AG04449 (cell line): ENCODE data around the gene GEMIN4.

Source experiments
- CTCF ChIA-PET: fragments of 350-600 bp; formaldehyde crosslinking; extraction: SDS; loops from one replicate; lab custom pipeline; 2021; ENCODE audit warnings: antibody characterized with exemption; lab: Yijun Ruan, JAX
- POLR2A ChIA-PET: fragments of 400-600, 350-600 bp; formaldehyde crosslinking; extraction: SDS; loops from one replicate; lab custom pipeline; 2020; ENCODE audit warnings: antibody characterized with exemption, inconsistent platforms; lab: Yijun Ruan, JAX
- DNase-seq: peaks from one replicate; pipeline ENCODE4 v3.0.0-alpha.2; 2010; ENCODE audit warnings: low read depth, low spot score
- H3K4me3 ChIP-seq: 2 replicates; pipeline ENCODE4 v1.5.1; 2011; ENCODE audit warnings: low read depth, mild to moderate bottlenecking, control low read depth, low read length
- TF ChIP-seq, protein P1 (sequence below): IDR thresholded peaks from one replicate; pipeline ENCODE4 v1.5.1; 2011; ENCODE audit warnings: mild to moderate bottlenecking, moderate library complexity, low read length, control low read depth, inconsistent platforms; ENCODE audit not compliant: insufficient read depth; ENCODE audit errors: missing control alignments

Gene GEMIN4

DNA sequence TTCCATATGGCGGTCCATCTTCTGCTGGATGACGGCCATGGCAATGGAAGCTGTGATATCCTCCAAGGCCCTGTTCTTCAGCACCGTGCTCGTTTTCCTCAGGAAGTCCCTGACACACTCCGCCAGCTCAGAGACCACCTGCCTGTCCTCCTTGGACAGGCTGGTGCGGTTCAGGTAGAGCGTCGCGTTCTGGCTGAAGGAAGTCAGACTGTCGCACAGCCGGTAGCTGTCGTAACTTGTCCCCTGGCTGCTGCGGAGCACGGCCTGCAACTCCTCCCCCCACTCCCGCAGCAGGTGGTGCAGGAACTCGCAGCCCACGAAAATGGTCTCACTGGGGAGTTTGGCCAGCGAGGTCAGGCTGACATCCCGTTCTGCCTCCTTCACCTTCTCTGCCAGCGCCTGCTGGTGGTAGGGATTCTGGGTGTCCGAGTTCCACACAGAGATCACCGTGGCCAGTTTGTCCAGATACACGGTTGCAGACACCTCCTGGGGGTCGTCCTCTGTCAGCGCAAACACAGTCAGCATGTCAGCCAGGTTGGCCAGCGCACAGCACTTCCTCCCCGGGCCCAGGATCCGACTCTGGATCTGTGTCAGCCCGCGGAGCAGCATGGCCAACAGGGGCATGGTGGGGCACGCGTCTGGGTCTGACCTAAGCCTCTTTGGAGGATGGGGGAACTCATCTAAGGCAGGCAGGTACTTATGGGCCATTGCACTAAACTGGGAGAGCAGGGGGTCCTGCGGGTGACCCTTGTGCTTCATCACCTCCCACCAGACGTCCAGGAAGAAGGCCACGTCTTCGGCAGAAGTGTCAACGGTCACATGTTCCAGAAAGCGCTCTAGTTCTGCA is 5.1 kb downstream of the GEMIN4 start:
- ChIA-PET POLR2A (no interaction called here), CTCF (no interaction called here)
- H3K4me3 ChIP-seq: no peak overlapping the region
- DNase-seq: no peak
- TF ChIP-seq, protein P1, sequence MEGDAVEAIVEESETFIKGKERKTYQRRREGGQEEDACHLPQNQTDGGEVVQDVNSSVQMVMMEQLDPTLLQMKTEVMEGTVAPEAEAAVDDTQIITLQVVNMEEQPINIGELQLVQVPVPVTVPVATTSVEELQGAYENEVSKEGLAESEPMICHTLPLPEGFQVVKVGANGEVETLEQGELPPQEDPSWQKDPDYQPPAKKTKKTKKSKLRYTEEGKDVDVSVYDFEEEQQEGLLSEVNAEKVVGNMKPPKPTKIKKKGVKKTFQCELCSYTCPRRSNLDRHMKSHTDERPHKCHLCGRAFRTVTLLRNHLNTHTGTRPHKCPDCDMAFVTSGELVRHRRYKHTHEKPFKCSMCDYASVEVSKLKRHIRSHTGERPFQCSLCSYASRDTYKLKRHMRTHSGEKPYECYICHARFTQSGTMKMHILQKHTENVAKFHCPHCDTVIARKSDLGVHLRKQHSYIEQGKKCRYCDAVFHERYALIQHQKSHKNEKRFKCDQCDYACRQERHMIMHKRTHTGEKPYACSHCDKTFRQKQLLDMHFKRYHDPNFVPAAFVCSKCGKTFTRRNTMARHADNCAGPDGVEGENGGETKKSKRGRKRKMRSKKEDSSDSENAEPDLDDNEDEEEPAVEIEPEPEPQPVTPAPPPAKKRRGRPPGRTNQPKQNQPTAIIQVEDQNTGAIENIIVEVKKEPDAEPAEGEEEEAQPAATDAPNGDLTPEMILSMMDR: no peak

DNA sequence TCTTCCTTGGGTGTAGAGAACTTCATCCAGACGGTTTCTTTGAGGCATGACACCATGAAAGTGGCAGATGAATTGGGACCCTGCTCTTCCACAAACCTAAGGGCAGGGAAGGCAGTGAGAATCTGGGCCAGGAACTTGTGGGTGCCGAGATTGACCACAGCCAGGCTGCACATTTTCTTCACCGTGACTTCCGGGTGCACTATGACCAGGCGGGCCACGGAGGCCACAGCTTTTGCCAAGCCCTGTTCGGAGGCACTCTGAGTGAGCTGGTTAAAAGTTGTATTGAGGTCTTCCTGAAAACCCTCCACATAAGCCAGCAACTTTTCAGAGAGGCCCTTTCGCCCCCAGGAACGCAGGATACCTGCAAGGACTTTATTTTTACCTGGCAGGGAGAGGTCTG is 5.9 kb downstream of the GEMIN4 start:
- TF ChIP-seq, protein P1: no peak
- no peak for DNase-seq
- H3K4me3 ChIP-seq: no peak overlapping the region
- CTCF ChIA-PET: interaction anchor here (0.8 to 2.8 kb wide), 5 partner anchors 10 to 582 kb away, joined by 3 to 15 read pairs (median 3); partner anchors contain the start of genes GLOD4, MRM3 and TIMM22
- POLR2A ChIA-PET: no interaction called here

DNA sequence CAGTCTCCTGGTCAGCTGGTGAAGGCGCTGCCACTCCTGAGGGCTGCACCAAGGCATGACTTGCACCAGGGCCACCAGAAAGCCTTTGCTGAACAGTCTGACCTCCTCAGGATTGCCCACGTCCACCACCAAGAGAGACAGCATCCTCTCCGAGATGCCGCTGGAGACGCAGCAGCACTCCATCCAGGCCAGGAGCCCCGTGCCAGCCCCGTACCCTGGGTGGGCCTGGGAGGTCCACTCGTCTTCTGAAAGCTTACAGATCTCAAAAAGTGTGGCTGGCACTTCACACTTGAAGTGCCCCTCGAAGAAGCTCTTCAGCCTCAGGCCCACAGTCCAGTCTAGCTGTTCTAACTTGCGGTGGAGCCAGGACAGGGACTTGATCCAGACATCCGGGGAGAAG is 6.7 kb downstream of the GEMIN4 start:
- DNase-seq: no peak
- ChIA-PET CTCF (interaction anchor here (0.8 to 2.8 kb wide), 6 partner anchors 11 to 582 kb away, joined by 3 to 15 read pairs (median 4); partner anchors contain the start of genes GLOD4, MRM3 and TIMM22), POLR2A (no interaction called here)
- no peak overlapping the region for H3K4me3 ChIP-seq
- TF ChIP-seq, protein P1: no peak

DNA sequence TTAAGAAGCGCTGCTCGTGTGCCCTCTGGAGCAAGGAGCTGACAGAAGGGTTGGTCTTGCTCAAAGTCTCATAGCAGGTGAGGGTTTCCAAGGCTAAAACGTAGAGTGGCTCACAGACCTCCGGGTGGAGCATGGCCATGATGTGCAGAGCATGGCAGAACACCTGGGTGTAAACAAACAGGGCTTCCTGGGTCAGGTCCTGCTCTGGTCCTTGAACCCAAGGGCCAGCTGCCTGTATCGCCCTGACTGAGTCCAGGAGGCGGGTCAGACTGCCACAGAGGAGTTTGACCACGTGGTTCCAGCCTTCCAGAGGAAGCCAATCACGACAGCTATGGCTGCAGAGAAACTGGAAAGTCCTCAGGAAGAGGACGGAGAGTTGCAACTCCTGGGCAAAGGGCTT is 7.1 kb downstream of the GEMIN4 start:
- no peak for DNase-seq
- ChIA-PET POLR2A (no interaction called here), CTCF (interaction anchor here (1.1 to 2.8 kb wide), 5 partner anchors 11 to 581 kb away, joined by 3 to 15 read pairs (median 4); partner anchors contain the start of gene TIMM22)
- TF ChIP-seq, protein P1: no peak
- H3K4me3 ChIP-seq: no peak overlapping the region

DNA sequence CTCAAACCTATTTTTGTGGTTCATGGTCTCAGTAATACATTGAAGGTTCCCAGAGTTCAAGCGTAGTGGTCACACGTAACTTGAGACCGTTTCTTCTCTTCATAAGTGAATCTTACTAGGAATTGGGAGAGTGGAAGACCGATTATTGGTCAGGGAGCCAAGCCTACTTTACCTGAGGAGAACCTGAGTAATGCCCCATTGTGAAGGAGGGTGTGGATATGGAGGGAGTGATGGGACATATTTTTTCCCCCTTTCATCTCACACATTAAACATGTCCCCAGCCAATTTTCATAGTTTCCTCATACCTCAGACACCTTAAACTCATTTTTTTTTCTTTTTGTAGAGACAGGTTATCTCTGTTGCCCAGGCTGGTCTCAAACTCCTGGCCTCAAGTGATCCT is 8.9 kb downstream of the GEMIN4 start:
- CTCF ChIA-PET: interaction anchor here (0.9 to 1.4 kb wide), 4 partner anchors 9 to 238 kb away, joined by 3 to 5 read pairs (median 4); no protein-coding TSS in a partner anchor
- DNase-seq: no peak
- no peak overlapping the region for H3K4me3 ChIP-seq
- POLR2A ChIA-PET: no interaction called here
- TF ChIP-seq, protein P1: no peak

DNA sequence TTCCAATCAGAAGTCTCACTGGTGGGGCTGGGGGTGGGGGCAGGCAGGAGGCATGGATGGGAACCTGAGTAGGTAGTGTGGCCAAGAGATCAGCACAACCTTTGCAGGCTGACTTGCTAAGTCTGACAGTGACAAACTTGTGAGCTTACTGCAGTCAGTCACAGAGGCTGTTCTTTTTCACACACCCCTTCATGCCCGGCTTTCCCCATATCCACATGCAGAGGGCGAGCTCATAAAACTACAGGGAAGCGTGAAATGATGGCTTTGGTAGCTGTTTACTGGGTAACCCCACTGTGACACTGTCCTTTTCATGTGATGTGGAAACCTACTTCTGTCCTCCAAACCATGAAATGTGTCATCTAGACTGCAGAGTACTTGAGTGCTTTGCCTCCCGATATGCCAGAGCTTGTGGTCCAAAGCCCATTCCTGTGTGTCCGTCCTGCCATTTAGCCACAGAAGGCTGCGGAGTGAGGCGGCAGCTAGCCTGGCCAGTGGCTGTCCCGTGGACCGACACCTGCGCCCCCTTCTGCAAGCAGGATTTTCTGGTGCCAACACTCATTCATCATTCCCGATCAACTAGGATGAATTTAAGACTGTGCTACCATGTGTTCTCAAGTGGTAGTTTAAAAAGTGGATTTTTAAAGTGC is 9.8 kb downstream of the GEMIN4 start:
- DNase-seq: no peak
- TF ChIP-seq, protein P1: no peak
- CTCF ChIA-PET: interaction anchor here (0.9 to 6.9 kb wide), 5 partner anchors 8 to 254 kb away, joined by 3 to 48 read pairs (median 3); partner anchors contain the start of gene GEMIN4
- POLR2A ChIA-PET: no interaction called here
- no peak overlapping the region for H3K4me3 ChIP-seq
